Measurements from ENCODE around the gene ULK4. TPM values are rescaled to one million over a fixed set of nuclear protein-coding genes. Genes with fewer than 3 reads are reported as not detected.

ULK4 gene
- total RNA-seq, 2 donors from 2014 or later = 28.7 to 38.4 TPM

- TF ChIP-seq, protein P1, sequence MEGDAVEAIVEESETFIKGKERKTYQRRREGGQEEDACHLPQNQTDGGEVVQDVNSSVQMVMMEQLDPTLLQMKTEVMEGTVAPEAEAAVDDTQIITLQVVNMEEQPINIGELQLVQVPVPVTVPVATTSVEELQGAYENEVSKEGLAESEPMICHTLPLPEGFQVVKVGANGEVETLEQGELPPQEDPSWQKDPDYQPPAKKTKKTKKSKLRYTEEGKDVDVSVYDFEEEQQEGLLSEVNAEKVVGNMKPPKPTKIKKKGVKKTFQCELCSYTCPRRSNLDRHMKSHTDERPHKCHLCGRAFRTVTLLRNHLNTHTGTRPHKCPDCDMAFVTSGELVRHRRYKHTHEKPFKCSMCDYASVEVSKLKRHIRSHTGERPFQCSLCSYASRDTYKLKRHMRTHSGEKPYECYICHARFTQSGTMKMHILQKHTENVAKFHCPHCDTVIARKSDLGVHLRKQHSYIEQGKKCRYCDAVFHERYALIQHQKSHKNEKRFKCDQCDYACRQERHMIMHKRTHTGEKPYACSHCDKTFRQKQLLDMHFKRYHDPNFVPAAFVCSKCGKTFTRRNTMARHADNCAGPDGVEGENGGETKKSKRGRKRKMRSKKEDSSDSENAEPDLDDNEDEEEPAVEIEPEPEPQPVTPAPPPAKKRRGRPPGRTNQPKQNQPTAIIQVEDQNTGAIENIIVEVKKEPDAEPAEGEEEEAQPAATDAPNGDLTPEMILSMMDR (IDR thresholded peaks at IDR 0.05) = no peak
- no peaks in the 10 kb centered on the region for H3K36me3 ChIP-seq
- H3K27ac ChIP-seq = no peak overlapping the region
These were observed 106.9 kb downstream of the ULK4 start for GRCh38 chr3:41854956-41855355.

GRCh38 chr3:41853540-41854196 is 108.2 kb downstream of the ULK4 start:
- H3K4me1 ChIP-seq (ENCODE audit: control insufficient read depth in 1 of 2, low read depth in 2 of 2) = peaks cover 0 to 8% of the 10 kb centered on the region in 2 donors
- no peak for DNase-seq (ENCODE audit: low spot score)
- no peak for ATAC-seq (ENCODE audit: insufficient number of reproducible peaks, low FRiP score, low read depth)
- no peak overlapping the region for H3K27ac ChIP-seq
- TF ChIP-seq, protein P1 (IDR thresholded peaks at IDR 0.05) = no peak
- no peaks in the 10 kb centered on the region for H3K9me3 ChIP-seq
- no peak overlapping the region for H3K4me3 ChIP-seq
- H3K27me3 ChIP-seq (replicated peaks; ENCODE audit: insufficient read depth) = no peaks in the 10 kb centered on the region
- no peaks in the 10 kb centered on the region for H3K36me3 ChIP-seq

More at GRCh38 chr3:41854956-41855355, 106.9 kb downstream of the ULK4 start:
- H3K27me3 ChIP-seq (replicated peaks; ENCODE audit: insufficient read depth) = no peaks in the 10 kb centered on the region
- H3K4me3 ChIP-seq = no peak overlapping the region
- ATAC-seq (ENCODE audit: insufficient number of reproducible peaks, low FRiP score, low read depth) = no peak
- peaks cover 0 to 8% of the 10 kb centered on the region in 2 donors for H3K4me1 ChIP-seq (ENCODE audit: control insufficient read depth in 1 of 2, low read depth in 2 of 2)
- no peak for DNase-seq (ENCODE audit: low spot score)
- no peaks in the 10 kb centered on the region for H3K9me3 ChIP-seq

DNA sequence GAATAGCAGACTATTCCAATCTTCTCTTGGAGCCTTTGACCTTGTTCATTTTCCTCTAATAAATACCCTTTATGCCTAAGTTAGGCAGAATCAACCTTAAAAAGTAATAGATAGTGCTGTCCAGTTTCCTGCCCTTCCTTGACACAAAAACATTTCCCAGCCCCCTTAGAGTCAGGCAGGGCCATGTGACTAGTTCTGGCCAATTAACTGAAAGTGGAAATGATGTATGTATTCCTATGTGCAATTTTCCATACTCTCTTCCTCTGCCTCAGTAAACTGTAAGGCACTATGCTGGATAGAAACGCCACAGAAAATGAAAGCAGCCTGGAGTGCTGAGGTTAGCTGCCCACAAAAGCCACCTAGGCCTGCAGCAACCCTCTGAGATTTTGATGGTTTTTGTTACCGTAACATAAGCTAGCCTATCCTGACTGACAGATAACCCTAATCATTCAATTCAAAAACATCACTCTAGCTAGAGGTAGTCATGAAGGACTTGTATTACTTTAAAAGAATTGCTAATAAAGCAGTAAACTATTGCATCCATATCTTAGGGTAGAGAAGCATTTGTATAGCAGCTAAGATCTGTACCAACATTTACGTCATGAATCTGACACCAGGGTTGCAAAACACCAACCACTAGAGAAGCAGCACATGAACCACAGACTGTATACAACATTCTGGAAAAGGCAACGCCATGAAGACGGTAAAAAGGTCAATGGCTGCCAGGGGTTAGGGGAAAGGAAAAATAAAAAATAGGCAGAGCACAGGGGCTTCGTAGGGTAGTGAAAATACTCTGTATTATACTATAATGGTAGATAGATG is 112.9 kb downstream of the ULK4 start:
- H3K36me3 ChIP-seq = no peaks in the 10 kb centered on the region
- H3K27me3 ChIP-seq (replicated peaks; ENCODE audit: insufficient read depth) = no peaks in the 10 kb centered on the region
- no peaks in the 10 kb centered on the region for H3K9me3 ChIP-seq
- H3K4me1 ChIP-seq (ENCODE audit: control insufficient read depth in 1 of 2, low read depth in 2 of 2) = peaks cover 0 to 9% of the 10 kb centered on the region in 2 donors
- TF ChIP-seq, protein P1 (IDR thresholded peaks at IDR 0.05) = no peak
- H3K4me3 ChIP-seq = no peak overlapping the region
- DNase-seq (ENCODE audit: low spot score) = no peak
- ATAC-seq (ENCODE audit: insufficient number of reproducible peaks, low FRiP score, low read depth) = no peak
- no peak overlapping the region for H3K27ac ChIP-seq

DNA sequence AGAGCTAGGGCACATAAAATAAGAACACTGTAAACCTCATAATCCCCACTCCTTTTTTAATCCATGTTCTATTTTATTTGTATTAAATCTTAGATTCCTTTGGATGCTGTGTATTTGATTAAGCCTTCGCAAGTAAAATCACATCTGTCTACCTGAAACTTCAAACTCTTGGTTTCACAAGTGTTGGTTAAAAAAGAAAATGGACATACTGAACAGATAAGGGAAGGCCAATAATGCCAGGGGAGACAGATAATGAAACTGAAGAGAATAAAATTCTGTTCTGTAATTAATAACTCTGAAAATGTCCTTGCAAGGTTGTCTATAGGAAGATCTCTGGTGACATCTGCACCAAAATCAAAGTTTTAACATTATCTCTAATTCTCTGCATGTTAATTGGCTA is 114.2 kb downstream of the ULK4 start:
- H3K27me3 ChIP-seq (replicated peaks; ENCODE audit: insufficient read depth) = no peaks in the 10 kb centered on the region
- H3K4me1 ChIP-seq (ENCODE audit: control insufficient read depth in 1 of 2, low read depth in 2 of 2) = peaks cover 0 to 5% of the 10 kb centered on the region in 2 donors
- ATAC-seq (ENCODE audit: insufficient number of reproducible peaks, low FRiP score, low read depth) = no peak
- H3K36me3 ChIP-seq = no peaks in the 10 kb centered on the region
- H3K27ac ChIP-seq = no peak overlapping the region
- no peak overlapping the region for H3K4me3 ChIP-seq
- TF ChIP-seq, protein P1 (IDR thresholded peaks at IDR 0.05) = no peak
- DNase-seq (ENCODE audit: low spot score) = no peak
- H3K9me3 ChIP-seq = no peaks in the 10 kb centered on the region

DNA sequence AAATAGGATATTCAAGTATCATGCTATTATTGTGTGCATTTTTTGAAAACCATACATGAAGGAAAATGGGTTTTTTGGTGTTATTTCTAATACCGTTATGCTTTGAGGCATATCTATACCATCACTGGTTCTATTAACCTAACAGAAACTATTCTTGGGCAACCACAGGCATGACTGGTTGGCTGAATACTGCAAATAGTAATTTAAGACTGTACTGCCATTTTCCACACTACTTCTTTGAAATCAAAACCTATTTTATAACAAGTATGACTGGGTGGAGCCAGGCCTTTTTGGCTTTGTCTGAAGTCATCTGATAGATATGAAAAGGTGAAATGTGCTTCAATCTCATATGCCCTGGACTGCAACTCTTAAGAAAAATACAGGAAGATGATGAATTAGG is 115.1 kb downstream of the ULK4 start:
- H3K4me1 ChIP-seq (ENCODE audit: control insufficient read depth in 1 of 2, low read depth in 2 of 2) = peaks cover 0 to 5% of the 10 kb centered on the region in 2 donors
- no peak overlapping the region for H3K4me3 ChIP-seq
- no peaks in the 10 kb centered on the region for H3K27me3 ChIP-seq (replicated peaks; ENCODE audit: insufficient read depth)
- ATAC-seq (ENCODE audit: insufficient number of reproducible peaks, low FRiP score, low read depth) (no peak), DNase-seq (ENCODE audit: low spot score) (no peak)
- H3K36me3 ChIP-seq = no peaks in the 10 kb centered on the region
- TF ChIP-seq, protein P1 (IDR thresholded peaks at IDR 0.05) = no peak
- H3K9me3 ChIP-seq = no peaks in the 10 kb centered on the region
- no peak overlapping the region for H3K27ac ChIP-seq
